D721Med (cell line): ENCODE data around the gene ACVR1C.
A peak's percentile ranks its signal among the peaks of the same experiment; 100 is the strongest.
"Not testable (repeated sequence)": the region's sequence is repeated elsewhere in the genome, so short reads cannot be mapped to it uniquely, and the experiment has no call there.

Experiments
- DNase-seq: peaks from one replicate; pipeline ENCODE4 v3.0.0; 2011; ENCODE audit warnings: low spot score; ENCODE audit not compliant: insufficient read length
- FAIRE-seq: peaks from 2 replicates; lab custom pipeline; 2011; peaks lifted over from hg19 to GRCh38; lab: Jason Lieb, UNC
- TF ChIP-seq, protein P1 (sequence below): IDR thresholded peaks from 2 replicates; pipeline ENCODE4 v1.5.1; 2012; ENCODE audit warnings: mild to moderate bottlenecking, control low read depth; ENCODE audit not compliant: insufficient read depth; ENCODE audit errors: missing control alignments

ACVR1C gene

DNA sequence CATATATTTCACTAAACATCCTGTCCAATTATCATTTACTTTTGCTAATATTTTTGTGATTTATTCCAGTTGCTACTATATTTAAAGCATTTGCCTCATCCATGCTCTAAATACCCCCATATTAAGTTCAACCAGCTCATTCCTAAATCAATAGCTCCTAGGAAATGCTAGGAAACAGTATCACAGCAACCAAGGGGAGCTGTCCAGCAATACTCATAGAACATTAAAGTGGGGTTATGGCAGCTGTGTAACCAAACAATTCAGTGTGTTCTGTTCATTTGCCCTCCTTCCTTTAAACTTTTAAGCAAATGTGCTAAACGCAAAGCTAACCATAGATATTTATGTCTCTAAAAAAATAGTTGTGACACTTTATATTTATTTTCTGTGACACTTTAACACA lies 41.1 kb downstream of the ACVR1C start:
- TF ChIP-seq, protein P1, sequence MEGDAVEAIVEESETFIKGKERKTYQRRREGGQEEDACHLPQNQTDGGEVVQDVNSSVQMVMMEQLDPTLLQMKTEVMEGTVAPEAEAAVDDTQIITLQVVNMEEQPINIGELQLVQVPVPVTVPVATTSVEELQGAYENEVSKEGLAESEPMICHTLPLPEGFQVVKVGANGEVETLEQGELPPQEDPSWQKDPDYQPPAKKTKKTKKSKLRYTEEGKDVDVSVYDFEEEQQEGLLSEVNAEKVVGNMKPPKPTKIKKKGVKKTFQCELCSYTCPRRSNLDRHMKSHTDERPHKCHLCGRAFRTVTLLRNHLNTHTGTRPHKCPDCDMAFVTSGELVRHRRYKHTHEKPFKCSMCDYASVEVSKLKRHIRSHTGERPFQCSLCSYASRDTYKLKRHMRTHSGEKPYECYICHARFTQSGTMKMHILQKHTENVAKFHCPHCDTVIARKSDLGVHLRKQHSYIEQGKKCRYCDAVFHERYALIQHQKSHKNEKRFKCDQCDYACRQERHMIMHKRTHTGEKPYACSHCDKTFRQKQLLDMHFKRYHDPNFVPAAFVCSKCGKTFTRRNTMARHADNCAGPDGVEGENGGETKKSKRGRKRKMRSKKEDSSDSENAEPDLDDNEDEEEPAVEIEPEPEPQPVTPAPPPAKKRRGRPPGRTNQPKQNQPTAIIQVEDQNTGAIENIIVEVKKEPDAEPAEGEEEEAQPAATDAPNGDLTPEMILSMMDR, result no peak
- no peak for FAIRE-seq
- no peak for DNase-seq

DNA sequence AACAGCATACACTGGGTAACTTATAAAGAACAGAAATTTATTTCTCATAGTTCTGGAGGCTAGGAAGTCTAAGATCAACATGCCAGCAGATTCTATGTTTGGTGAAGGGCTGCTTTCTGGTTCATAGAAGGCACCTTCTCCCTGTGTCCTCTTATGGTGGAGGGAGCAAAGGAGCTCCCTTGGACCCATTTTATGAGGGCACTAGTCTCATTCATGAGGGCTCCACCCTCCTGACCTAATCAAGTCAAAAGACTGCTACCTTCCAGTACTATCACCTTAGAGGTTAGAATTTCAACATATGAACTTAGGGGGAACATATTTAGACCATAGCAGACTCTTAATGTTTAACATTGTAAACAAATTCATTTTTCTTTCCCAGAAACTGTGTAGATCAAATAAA lies 54.5 kb downstream of the ACVR1C start:
- TF ChIP-seq, protein P1, result no peak
- DNase-seq (no peak), FAIRE-seq (no peak)

DNA sequence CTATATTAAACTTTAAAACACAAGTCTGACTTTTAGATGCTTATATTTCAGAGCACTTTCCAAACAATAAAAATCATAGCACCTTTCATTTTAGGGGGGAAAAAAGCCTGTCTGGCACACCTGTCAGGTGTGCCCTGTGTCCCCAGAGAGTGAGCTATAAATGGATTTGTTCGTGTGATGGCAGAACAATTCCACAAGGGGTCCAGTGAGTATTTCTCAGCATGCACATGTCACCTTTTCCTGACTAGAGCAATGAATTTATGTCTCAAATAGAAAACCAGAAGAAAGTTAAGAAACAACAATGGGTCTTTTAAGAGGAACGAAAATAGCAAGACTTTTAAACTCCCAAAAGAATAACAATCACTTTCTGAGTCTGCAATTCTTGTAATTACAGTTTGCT lies 55.9 kb downstream of the ACVR1C start:
- DNase-seq (no peak), FAIRE-seq (no peak)
- TF ChIP-seq, protein P1, result peak; percentile 6

DNA sequence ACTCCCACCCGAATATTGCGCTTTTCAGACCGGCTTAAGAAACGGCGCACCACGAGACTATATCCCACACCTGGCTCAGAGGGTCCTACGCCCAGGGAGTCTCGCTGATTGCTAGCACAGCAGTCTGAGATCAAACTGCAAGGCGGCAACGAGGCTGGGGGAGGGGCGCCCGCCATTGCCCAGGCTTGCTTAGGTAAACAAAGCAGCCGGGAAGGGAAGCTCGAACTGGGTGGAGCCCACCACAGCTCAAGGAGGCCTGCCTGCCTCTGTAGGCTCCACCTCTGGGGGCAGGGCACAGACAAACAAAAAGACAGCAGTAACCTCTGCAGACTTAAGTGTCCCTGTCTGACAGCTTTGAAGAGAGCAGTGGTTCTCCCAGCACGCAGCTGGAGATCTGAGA lies 62.0 kb downstream of the ACVR1C start:
- not testable (repeated sequence) for FAIRE-seq, DNase-seq

DNA sequence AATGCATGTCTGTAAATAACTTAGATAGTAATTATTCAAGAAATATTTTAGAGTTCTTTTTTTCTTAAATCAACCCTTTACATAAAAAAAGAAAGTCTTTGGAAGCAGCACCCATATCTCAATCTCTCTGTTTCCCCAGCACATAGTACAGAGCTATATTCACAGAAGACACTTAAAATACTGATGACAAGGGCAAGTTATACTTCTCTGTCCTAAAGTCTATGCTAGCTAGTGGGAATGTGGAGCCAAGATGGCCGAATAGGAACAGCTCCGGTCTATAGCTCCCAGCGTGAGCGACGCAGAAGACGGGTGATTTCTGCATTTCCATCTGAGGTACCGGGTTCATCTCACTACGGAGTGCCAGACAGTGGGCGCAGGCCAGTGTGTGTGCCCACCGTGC lies 62.6 kb downstream of the ACVR1C start:
- DNase-seq, FAIRE-seq: not testable (repeated sequence)

DNA sequence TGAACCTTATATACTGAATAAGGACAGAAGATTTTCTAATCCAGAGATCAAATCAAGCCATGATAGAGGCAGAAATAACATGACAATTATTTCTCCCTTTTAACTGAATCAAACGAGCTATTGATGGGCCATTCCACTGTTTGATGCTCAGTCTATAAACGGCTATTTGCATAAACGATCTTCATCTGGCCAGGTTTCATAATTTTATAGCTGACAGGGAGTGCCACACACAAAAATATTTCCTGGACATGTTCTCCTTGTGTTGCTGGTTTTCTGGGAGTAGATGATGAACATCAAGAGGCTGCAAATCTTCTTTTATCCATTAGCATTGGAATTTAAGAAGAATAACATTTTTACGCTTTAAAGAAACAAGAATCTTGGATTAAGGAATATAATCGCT lies 63.1 kb downstream of the ACVR1C start:
- DNase-seq (no peak), FAIRE-seq (no peak)
- TF ChIP-seq, protein P1, result no peak

DNA sequence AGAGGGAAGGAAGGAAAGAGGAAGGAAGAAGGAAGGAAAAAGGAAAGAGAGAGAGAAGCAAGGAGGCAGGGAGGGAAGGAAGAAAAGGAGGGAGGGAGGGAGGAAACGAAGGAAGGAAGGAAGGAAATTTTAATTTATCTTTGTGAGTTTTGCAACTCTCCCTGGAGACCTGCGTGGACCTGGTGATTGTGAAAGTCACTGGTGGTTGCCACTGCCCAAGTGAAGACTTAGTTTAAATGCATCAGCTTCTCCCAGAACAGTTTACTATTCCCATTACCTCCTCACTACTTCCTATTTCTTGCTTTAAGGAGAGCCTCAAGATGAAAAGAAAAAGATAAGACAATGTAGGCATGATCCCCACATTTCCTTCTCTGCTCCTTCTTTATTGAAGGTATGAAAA lies 68.8 kb downstream of the ACVR1C start:
- no peak for FAIRE-seq
- TF ChIP-seq, protein P1, result no peak
- no peak for DNase-seq

DNA sequence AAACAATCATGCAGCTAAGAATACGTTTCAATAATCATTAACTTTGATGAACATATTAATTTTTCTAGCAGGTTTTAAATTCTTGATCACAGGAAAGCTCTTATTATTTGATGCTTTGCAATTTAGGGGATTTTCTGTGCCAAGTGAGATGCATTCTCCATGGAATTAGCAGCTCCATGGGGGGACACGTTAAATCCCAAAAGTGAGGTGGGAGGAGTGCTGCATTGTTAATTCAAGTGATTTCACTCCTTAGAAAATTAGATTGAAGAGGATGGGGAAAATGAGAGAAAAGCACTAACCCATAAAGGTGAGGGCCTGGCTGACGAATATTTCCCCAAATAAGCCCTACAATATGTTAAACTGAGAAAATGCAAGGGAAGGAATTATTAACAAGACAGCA lies 69.2 kb downstream of the ACVR1C start:
- no peak for FAIRE-seq
- TF ChIP-seq, protein P1, result no peak
- no peak for DNase-seq
